Peyer's patch (tissue), 4 donors: Measurements from ENCODE around the gene SLC25A21. TPM values are rescaled to one million over a fixed set of nuclear protein-coding genes. Genes with fewer than 3 reads are reported as not detected.
"Not testable (repeated sequence)": the region's sequence is repeated elsewhere in the genome, so short reads cannot be mapped to it uniquely, and the experiment has no call there.

Experiments
- DNase-seq, 3 donors: peaks; one replicate each; pipeline ENCODE4 v3.0.0-alpha.2; 2017 to 2019
- H3K27ac ChIP-seq, 4 donors: fragments of 200-600 bp; sonication (generic); one replicate each; pipeline ENCODE4 v1.5.1; 2016 to 2019
- H3K27me3 ChIP-seq, 2 donors: fragments of 200-600 bp; sonication (generic); one replicate each; pipeline ENCODE4 v1.5.1; 2019
- H3K36me3 ChIP-seq, 3 donors: fragments of 200-600 bp; sonication (generic); one replicate each; pipeline ENCODE4 v1.5.1; 2016 to 2019
- H3K4me1 ChIP-seq, 4 donors: fragments of 200-600 bp; sonication (generic); one replicate each; pipeline ENCODE4 v1.5.1; 2016 to 2019
- H3K4me3 ChIP-seq, 4 donors: fragments of 200-600 bp; sonication (generic); 1 replicate in 3 of 4; 2 replicates in 1 of 4; pipeline ENCODE4 v1.5.1; 2016 to 2019; ENCODE audit warnings: mild to moderate bottlenecking in 1 of 4
- H3K9me3 ChIP-seq, 4 donors: fragments of 200-600 bp; sonication (generic); one replicate each; pipeline ENCODE4 v1.5.1; 2016 to 2019; ENCODE audit warnings: mild to moderate bottlenecking in 1 of 4
- POLR2A ChIP-seq, 2 donors: fragments of 450-650 bp; IDR thresholded peaks; one replicate each; pipeline ENCODE4 v1.5.1; 2017; ENCODE audit warnings: antibody characterized with exemption in 2 of 2, mild to moderate bottlenecking in 2 of 2, moderate library complexity in 2 of 2
- total RNA-seq, 4 donors: library from RNA; depleted of rRNA; stranded (reverse); fragments of >200 nt; gene quantifications; one replicate each; pipeline ENCODE4 v1.1.0, GENCODE V29; 2016
- TF ChIP-seq, protein P1 (sequence below), 6 experiments: fragments of 450-650 bp in 4 of 6; fragments of 200-600 bp in 2 of 6; sonication (generic) in 1 of 6; IDR thresholded peaks; one replicate each; pipeline ENCODE4 v1.5.1; 2017 to 2019; ENCODE audit warnings: antibody characterized with exemption in 6 of 6, mild to moderate bottlenecking in 3 of 6, moderate library complexity in 1 of 6

Gene SLC25A21
- total RNA-seq, 4 donors from 2014 or later: 0.70 to 1.6 TPM; not detected in 2

DNA sequence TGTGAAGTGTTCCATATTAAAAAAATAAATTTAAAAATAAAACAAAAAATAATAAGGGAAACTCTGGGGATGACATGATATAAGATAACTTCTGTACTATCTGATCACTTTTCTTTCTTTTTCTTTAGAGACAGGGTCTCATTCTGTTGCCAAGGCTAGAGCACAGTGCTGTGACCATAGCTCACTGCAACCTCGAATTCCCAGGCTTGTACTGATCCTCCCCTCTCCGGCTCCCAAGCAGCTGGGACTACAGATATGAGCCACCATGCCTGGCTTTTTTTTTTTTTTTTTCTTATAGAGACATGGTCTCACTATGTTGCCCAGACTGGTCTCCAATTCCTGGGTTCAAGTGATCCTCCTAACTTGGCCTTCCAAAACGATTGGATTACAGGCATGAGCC is 14.9 kb upstream of the SLC25A21 start:
- TF ChIP-seq, protein P1, sequence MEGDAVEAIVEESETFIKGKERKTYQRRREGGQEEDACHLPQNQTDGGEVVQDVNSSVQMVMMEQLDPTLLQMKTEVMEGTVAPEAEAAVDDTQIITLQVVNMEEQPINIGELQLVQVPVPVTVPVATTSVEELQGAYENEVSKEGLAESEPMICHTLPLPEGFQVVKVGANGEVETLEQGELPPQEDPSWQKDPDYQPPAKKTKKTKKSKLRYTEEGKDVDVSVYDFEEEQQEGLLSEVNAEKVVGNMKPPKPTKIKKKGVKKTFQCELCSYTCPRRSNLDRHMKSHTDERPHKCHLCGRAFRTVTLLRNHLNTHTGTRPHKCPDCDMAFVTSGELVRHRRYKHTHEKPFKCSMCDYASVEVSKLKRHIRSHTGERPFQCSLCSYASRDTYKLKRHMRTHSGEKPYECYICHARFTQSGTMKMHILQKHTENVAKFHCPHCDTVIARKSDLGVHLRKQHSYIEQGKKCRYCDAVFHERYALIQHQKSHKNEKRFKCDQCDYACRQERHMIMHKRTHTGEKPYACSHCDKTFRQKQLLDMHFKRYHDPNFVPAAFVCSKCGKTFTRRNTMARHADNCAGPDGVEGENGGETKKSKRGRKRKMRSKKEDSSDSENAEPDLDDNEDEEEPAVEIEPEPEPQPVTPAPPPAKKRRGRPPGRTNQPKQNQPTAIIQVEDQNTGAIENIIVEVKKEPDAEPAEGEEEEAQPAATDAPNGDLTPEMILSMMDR (IDR thresholded peaks at IDR 0.05): no peak
- no peak for TF ChIP-seq POLR2A (IDR thresholded peaks at IDR 0.05)
- no peaks in the 10 kb centered on the region for H3K9me3 ChIP-seq
- H3K27me3 ChIP-seq: no peaks in the 10 kb centered on the region
- no peak overlapping the region for H3K27ac ChIP-seq
- no peaks in the 10 kb centered on the region for H3K36me3 ChIP-seq
- H3K4me1 ChIP-seq: no peaks in the 10 kb centered on the region
- H3K4me3 ChIP-seq: no peak overlapping the region
- DNase-seq: no peak

DNA sequence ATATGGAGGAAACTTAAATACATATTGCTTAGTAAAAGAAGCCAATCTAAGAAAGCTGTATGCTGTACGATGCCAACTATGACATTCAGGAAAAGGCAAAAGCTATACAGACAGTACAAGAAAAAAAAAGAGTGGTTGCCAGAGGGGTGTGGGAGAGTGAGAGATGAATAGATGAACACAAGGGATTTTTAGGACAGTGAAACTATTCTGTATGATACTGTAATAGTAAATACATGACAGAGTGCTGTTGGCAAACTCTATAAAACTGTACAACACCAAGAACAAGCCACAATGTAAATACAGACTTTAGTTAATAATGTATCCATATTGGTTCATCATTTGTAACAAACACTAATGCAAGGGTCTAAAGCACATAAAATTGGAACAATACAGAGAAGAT is 14.5 kb upstream of the SLC25A21 start:
- H3K27me3 ChIP-seq: no peaks in the 10 kb centered on the region
- H3K4me1 ChIP-seq: no peaks in the 10 kb centered on the region
- H3K27ac ChIP-seq: no peak overlapping the region
- TF ChIP-seq, protein P1 (IDR thresholded peaks at IDR 0.05): no peak
- no peak for TF ChIP-seq POLR2A (IDR thresholded peaks at IDR 0.05)
- no peaks in the 10 kb centered on the region for H3K9me3 ChIP-seq
- no peaks in the 10 kb centered on the region for H3K36me3 ChIP-seq
- no peak overlapping the region for H3K4me3 ChIP-seq
- DNase-seq: no peak

- TF ChIP-seq POLR2A (IDR thresholded peaks at IDR 0.05): no peak
- TF ChIP-seq, protein P1 (IDR thresholded peaks at IDR 0.05): no peak
- no peak overlapping the region for H3K27ac ChIP-seq
- no peaks in the 10 kb centered on the region for H3K27me3 ChIP-seq
- no peak for DNase-seq
- H3K9me3 ChIP-seq: no peaks in the 10 kb centered on the region
- H3K36me3 ChIP-seq: no peaks in the 10 kb centered on the region
- no peak overlapping the region for H3K4me3 ChIP-seq
- no peaks in the 10 kb centered on the region for H3K4me1 ChIP-seq
Measured at GRCh38 chr14:37185670-37186069, 13.3 kb upstream of the SLC25A21 start.

DNA sequence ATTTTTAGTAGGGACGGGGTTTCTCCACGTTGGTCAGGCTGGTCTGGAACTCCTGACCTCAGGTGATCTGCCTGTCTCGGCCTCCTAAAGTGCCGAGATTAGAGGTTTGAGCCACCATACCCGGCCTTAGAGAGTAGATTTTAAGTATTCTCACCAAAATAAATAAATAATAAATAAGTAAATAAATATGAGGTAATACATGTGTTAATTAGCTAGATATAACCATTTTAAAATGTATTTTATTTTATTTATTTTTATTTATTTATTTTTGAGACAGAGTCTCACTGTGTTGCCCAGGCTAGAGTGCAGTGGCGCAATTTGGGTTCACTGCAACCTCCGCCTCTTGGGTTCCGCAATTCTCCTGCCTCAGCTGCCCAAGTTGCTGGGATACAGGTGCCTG is 12.1 kb upstream of the SLC25A21 start:
- not testable (repeated sequence) for H3K4me1 ChIP-seq, DNase-seq, H3K4me3 ChIP-seq, H3K27ac ChIP-seq, H3K36me3 ChIP-seq, H3K9me3 ChIP-seq, H3K27me3 ChIP-seq

- Histone ChIP-seq H3K27me3 (no peaks in the 10 kb centered on the region), H3K4me3 (no peak overlapping the region), H3K9me3 (no peaks in the 10 kb centered on the region), H3K36me3 (no peaks in the 10 kb centered on the region), H3K27ac (no peak overlapping the region), H3K4me1 (no peaks in the 10 kb centered on the region)
- no peak for DNase-seq
- TF ChIP-seq, protein P1 (IDR thresholded peaks at IDR 0.05): no peak
- TF ChIP-seq POLR2A (IDR thresholded peaks at IDR 0.05): no peak
Measured at GRCh38 chr14:37181441-37181840, 9.0 kb upstream of the SLC25A21 start.

GRCh38 chr14:37180886-37181285 is 8.5 kb upstream of the SLC25A21 start:
- H3K27me3 ChIP-seq, H3K4me1 ChIP-seq, H3K4me3 ChIP-seq, DNase-seq, H3K27ac ChIP-seq, H3K9me3 ChIP-seq, H3K36me3 ChIP-seq: not testable (repeated sequence)

DNA sequence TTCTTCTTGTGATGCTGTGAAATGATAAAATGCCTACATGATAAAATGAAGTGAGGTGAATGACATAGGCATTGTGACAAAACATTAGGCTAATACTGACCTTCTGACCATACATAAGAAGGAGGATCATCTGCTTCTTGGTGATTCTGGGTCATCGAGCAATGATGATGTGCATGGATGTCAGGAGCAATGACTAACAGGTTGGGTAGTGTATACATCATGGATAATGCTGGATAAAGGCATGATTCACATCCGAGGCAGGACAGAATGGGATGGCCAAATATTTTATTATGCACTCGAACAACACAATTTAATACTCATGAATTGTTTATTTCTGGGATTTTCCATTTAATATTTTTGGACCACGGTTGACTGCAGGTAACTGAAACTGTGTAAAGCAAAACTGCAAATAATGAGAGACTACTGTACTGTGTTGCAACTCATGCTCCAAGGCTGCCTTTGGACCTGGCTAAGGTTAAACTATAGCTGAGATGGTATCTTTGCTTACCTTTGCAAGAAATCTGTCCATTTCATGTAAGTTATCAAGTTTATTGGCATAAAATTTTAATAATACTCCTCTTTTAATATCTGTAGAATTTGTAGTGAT is 7.6 kb upstream of the SLC25A21 start:
- Histone ChIP-seq H3K27me3 (no peaks in the 10 kb centered on the region), H3K9me3 (no peaks in the 10 kb centered on the region), H3K27ac (no peak overlapping the region), H3K36me3 (no peaks in the 10 kb centered on the region), H3K4me3 (no peak overlapping the region), H3K4me1 (no peaks in the 10 kb centered on the region)
- TF ChIP-seq, protein P1 (IDR thresholded peaks at IDR 0.05): no peak
- no peak for TF ChIP-seq POLR2A (IDR thresholded peaks at IDR 0.05)
- no peak for DNase-seq
